A549 (cell line): Measurements from ENCODE around the gene ATG4A. TPM values are rescaled to one million over a fixed set of nuclear protein-coding genes. Genes with fewer than 3 reads are reported as not detected.
A peak's percentile ranks its signal among the peaks of the same experiment; 100 is the strongest.

Source experiments
- ATAC-seq, 2 experiments: fragments of 200-7000 bp in 1 of 2; fragments of >200 bp in 1 of 2; cut with Nextera tagmentation in 1 of 2; cut with Tn5 transposase in 1 of 2; 3 replicates each; pipeline versions ENCODE4 v1.8.0 to v1.9.1; 2018 to 2020; ENCODE audit warnings: mild to moderate bottlenecking in 1 of 2, moderate library complexity in 1 of 2
- CTCF ChIA-PET: fragments of 300-600 bp; sonication (Branson Sonifier 250); formaldehyde crosslinking; extraction: SDS; loops from one replicate; lab custom pipeline; 2021; ENCODE audit warnings: antibody characterized with exemption, inconsistent platforms; lab: Yijun Ruan, JAX
- POLR2A ChIA-PET: fragments of 350-600 bp; formaldehyde crosslinking; extraction: SDS; loops from one replicate; lab custom pipeline; 2021; ENCODE audit warnings: antibody characterized with exemption, inconsistent platforms; lab: Yijun Ruan, JAX
- DNase-seq, 2 experiments: peaks; one replicate each; pipeline versions ENCODE4 v3.0.0 to v3.0.0-alpha.2; 2011 to 2016; ENCODE audit warnings: low read depth in 1 of 2, low spot score in 1 of 2
- FAIRE-seq: peaks from 2 replicates; lab custom pipeline; 2011; peaks lifted over from hg19 to GRCh38; lab: Jason Lieb, UNC
- H3K27ac ChIP-seq, 2 experiments: fragments of >200 bp; sonication (Bioruptor Twin); formaldehyde crosslinking; 3 replicates each; pipeline ENCODE4 v1.5.1; 2016 to 2017
- H3K4me1 ChIP-seq: fragments of >200 bp; sonication (Bioruptor Twin); formaldehyde crosslinking; 3 replicates; pipeline ENCODE4 v1.6.1; 2016
- H3K4me2 ChIP-seq: fragments of >200 bp; sonication (Bioruptor Twin); formaldehyde crosslinking; 3 replicates; pipeline ENCODE4 v1.6.1; 2016
- H3K4me3 ChIP-seq: fragments of >200 bp; sonication (Bioruptor Twin); formaldehyde crosslinking; 3 replicates; pipeline ENCODE4 v1.5.1; 2016
- H3K9me3 ChIP-seq: fragments of >200 bp; sonication (Bioruptor Twin); formaldehyde crosslinking; 3 replicates; pipeline ENCODE4 v1.6.1; 2016
- BCL3 ChIP-seq: fragments of >200 bp; sonication (Bioruptor Twin); formaldehyde crosslinking; IDR thresholded peaks from 3 replicates; pipeline ENCODE4 v1.6.1; 2016
- CBX8 ChIP-seq: fragments of 200-600 bp; sonication (generic); IDR thresholded peaks from 2 replicates; pipeline ENCODE4 v1.6.1; 2016
- CHD4 ChIP-seq: fragments of 200-600 bp; sonication (generic); IDR thresholded peaks from 2 replicates; pipeline ENCODE4 v1.6.1; 2016; ENCODE audit warnings: antibody characterized with exemption, mild to moderate bottlenecking, borderline replicate concordance
- EHMT2 ChIP-seq: fragments of 200-600 bp; sonication (generic); IDR thresholded peaks from 2 replicates; pipeline ENCODE4 v1.6.1; 2016; ENCODE audit warnings: antibody characterized with exemption, low read depth, mild to moderate bottlenecking, moderate library complexity
- EP300 ChIP-seq, 2 experiments: fragments of >200 bp; sonication (Bioruptor Twin); formaldehyde crosslinking; IDR thresholded peaks; 2 replicates in 1 of 2; 3 replicates in 1 of 2; pipeline ENCODE4 v1.6.1; 2016 to 2017
- FOSB ChIP-seq: fragments of 250-450 bp; sonication (Bioruptor Pico); IDR thresholded peaks from 2 replicates; pipeline ENCODE4 v1.5.0; 2020; ENCODE audit warnings: mild to moderate bottlenecking, moderate library complexity
- GATA3 ChIP-seq: IDR thresholded peaks from 2 replicates; pipeline ENCODE4 v1.6.1; 2012; ENCODE audit warnings: borderline replicate concordance
- HEYL ChIP-seq: fragments of 250-450 bp; sonication (Bioruptor Pico); IDR thresholded peaks from 2 replicates; pipeline ENCODE4 v1.8.0; 2021; ENCODE audit warnings: mild to moderate bottlenecking, moderate library complexity
- JUNB ChIP-seq: fragments of >200 bp; sonication (Bioruptor Twin); formaldehyde crosslinking; IDR thresholded peaks from 2 replicates; pipeline ENCODE4 v1.6.1; 2016
- KDM5A ChIP-seq: fragments of 200-600 bp; sonication (generic); IDR thresholded peaks from 2 replicates; pipeline ENCODE4 v1.6.1; 2016; ENCODE audit warnings: antibody characterized with exemption, mild to moderate bottlenecking
- NFE2L2 ChIP-seq: fragments of 150-350 bp; conservative IDR thresholded peaks from 2 replicates; pipeline ENCODE4 v1.6.1; 2014; ENCODE audit warnings: low read length
- RAD21 ChIP-seq, 2 experiments: fragments of >200 bp in 1 of 2; sonication (Bioruptor Twin) in 1 of 2; formaldehyde crosslinking in 1 of 2; IDR thresholded peaks in 1 of 2; conservative IDR thresholded peaks in 1 of 2; 2 replicates in 1 of 2; 3 replicates in 1 of 2; pipeline ENCODE4 v1.6.1; 2012 to 2018; ENCODE audit warnings: inconsistent platforms in 1 of 2
- RCOR1 ChIP-seq: fragments of 150-350 bp; IDR thresholded peaks from 2 replicates; pipeline ENCODE4 v1.6.1; 2014; ENCODE audit warnings: antibody characterized with exemption, low read length, low read depth
- TP53 ChIP-seq: fragments of 250-450 bp; sonication (Bioruptor Pico); IDR thresholded peaks from 2 replicates; pipeline ENCODE4 v1.5.0; 2021; ENCODE audit warnings: mild to moderate bottlenecking, moderate library complexity
- ZSCAN20 ChIP-seq: fragments of 250-450 bp; sonication (Bioruptor Pico); IDR thresholded peaks from 2 replicates; pipeline ENCODE4 v1.8.0; 2022; ENCODE audit warnings: mild to moderate bottlenecking, moderate library complexity
- WGBS: methylation state at CpG from one replicate; pipeline ENCODE4 v1.1.6; 2017; ENCODE audit errors: missing lambda C conversion rate; 5-methylcytosine and 5-hydroxymethylcytosine counted together
- polyA plus RNA-seq, 4 experiments: library from polyadenylated mRNA; depleted of rRNA in 3 of 4; stranded (reverse); fragments of >200 nt; fragmentation: RNase III in 1 of 4; extraction: RNeasy Plus Mini Kit Qiagen cat#74134 plus additional on column Dnase treatment in 1 of 4; gene quantifications; 2 replicates in 3 of 4; 3 replicates in 1 of 4; pipeline ENCODE4 v1.2.3, GENCODE V29; 2011 to 2017
- TF ChIP-seq, protein P1 (sequence below): fragments of 450-650 bp; IDR thresholded peaks from 2 replicates; pipeline ENCODE4 v1.6.1; 2014; ENCODE audit warnings: antibody characterized with exemption
- TF ChIP-seq, protein P2 (sequence below): IDR thresholded peaks from 2 replicates; pipeline ENCODE4 v1.6.1; 2012; ENCODE audit warnings: low read depth, borderline replicate concordance

The ATG4A gene
- polyA plus RNA-seq, 2 of the 4 experiments (the other 2 are of a cell fraction) = 6.7 to 14.3 TPM

- POLR2A ChIA-PET = no interaction called here
- CTCF ChIA-PET = interaction anchor here (1.4 kb wide), 1 partner anchor 304 kb away, joined by 3 read pairs; no protein-coding TSS in a partner anchor
- no peak for FAIRE-seq
Measured at GRCh38 chrX:108081110-108081509, 10.5 kb upstream of the ATG4A start.

GRCh38 chrX:108087792-108088191 is 3.8 kb upstream of the ATG4A start:
- DNase-seq (no peak), FAIRE-seq (no peak), ATAC-seq (no peak)
- H3K4me2 ChIP-seq = no peak overlapping the region
- H3K4me3 ChIP-seq = no peak overlapping the region
- TF ChIP-seq CHD4 (no peak), RAD21 (conservative IDR thresholded peaks at IDR 0.05 in 1 of 2, IDR thresholded peaks at IDR 0.05 in 1 of 2) (no peak), CBX8 (no peak), HEYL (CRISPR knock-in tag) (no peak), NFE2L2 (no peak), BCL3 (no peak), ZSCAN20 (CRISPR knock-in tag) (no peak)
- TF ChIP-seq, protein P1, sequence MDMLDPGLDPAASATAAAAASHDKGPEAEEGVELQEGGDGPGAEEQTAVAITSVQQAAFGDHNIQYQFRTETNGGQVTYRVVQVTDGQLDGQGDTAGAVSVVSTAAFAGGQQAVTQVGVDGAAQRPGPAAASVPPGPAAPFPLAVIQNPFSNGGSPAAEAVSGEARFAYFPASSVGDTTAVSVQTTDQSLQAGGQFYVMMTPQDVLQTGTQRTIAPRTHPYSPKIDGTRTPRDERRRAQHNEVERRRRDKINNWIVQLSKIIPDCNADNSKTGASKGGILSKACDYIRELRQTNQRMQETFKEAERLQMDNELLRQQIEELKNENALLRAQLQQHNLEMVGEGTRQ = no peak
- H3K27ac ChIP-seq = no peak overlapping the region
- POLR2A ChIA-PET = no interaction called here
- H3K9me3 ChIP-seq = no peaks in the 10 kb centered on the region
- peaks cover 14% of the 10 kb centered on the region; the same call in 2 of the 3 replicates for H3K4me1 ChIP-seq
- 90% methylated on average over 6 of the region's 6 CpGs for WGBS
- CTCF ChIA-PET = no interaction called here

More at GRCh38 chrX:108081110-108081509, 10.5 kb upstream of the ATG4A start:
- H3K4me2 ChIP-seq = no peak overlapping the region
- ATAC-seq (no peak), DNase-seq (no peak)
- WGBS = 98% methylated on average over 2 of the region's 2 CpGs
- TF ChIP-seq, protein P2, sequence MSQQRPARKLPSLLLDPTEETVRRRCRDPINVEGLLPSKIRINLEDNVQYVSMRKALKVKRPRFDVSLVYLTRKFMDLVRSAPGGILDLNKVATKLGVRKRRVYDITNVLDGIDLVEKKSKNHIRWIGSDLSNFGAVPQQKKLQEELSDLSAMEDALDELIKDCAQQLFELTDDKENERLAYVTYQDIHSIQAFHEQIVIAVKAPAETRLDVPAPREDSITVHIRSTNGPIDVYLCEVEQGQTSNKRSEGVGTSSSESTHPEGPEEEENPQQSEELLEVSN = no peak
- no peak overlapping the region for H3K4me3 ChIP-seq
- H3K9me3 ChIP-seq = no peaks in the 10 kb centered on the region
- H3K4me1 ChIP-seq = no peaks in the 10 kb centered on the region
- no peak overlapping the region for H3K27ac ChIP-seq

DNA sequence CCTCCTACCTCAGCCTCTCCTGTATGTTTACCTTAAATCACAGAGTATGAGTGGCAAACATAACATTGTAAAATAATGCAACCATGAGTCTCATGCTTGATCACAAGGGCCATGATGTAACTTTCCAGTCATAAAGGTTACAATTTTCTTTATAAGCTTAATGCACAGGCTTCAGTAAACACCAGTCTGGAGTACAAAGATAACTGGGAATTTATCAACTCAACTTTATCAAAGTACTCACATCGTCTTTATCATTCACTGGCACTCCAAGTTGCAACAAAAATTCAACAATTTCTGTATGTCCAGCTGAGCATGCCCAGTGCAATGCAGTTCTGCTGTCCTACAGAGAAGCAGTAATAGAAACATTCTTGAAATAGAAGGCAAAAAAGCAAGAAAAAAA is 3.1 kb upstream of the ATG4A start:
- H3K9me3 ChIP-seq = no peaks in the 10 kb centered on the region
- ChIA-PET CTCF (no interaction called here), POLR2A (no interaction called here)
- ATAC-seq (no peak), FAIRE-seq (no peak), DNase-seq (no peak)
- H3K4me2 ChIP-seq = peak overlapping the region; percentile 3; the same call in 1 of the 3 replicates
- peaks cover 14% of the 10 kb centered on the region; the same call in 2 of the 3 replicates for H3K4me1 ChIP-seq
- 89% methylated on average over 1 of the region's 1 CpG for WGBS
- H3K27ac ChIP-seq = no peak overlapping the region
- no peak overlapping the region for H3K4me3 ChIP-seq
- TF ChIP-seq EP300 (IDR thresholded peaks at IDR 0.05) (no peak), EHMT2 (no peak), GATA3 (no peak), FOSB (CRISPR knock-in tag) (no peak), RCOR1 (no peak), JUNB (no peak), CBX8 (no peak), BCL3 (no peak), KDM5A (no peak), TP53 (no peak)
